HCT116 (cell line): ENCODE results near the gene KHDC4. TPM values are rescaled to one million over a fixed set of nuclear protein-coding genes. Genes with fewer than 3 reads are reported as not detected.
A peak's percentile ranks its signal among the peaks of the same experiment; 100 is the strongest.

ENCODE experiments used
- ATAC-seq: fragments of 200-7000 bp; cut with Tn5 transposase; 2 replicates; pipeline ENCODE4 v1.9.1; 2020; ENCODE audit warnings: mild to moderate bottlenecking, moderate library complexity
- BruUV-seq: library from RNA; stranded (reverse); fragments of 400-500 nt; replicated peaks from 2 replicates; lab custom pipeline; 2021; lab: Mats Ljungman, UMichigan
- CTCF ChIA-PET: fragments of 300-600 bp; sonication (Branson Sonifier 250); formaldehyde crosslinking; loops from one replicate; lab custom pipeline; 2021; ENCODE audit warnings: antibody characterized with exemption; lab: Charles Lee
- POLR2A ChIA-PET: fragments of 300-600, 350-600 bp; sonication (Branson Sonifier 250); formaldehyde crosslinking; loops from one replicate; lab custom pipeline; 2021; ENCODE audit warnings: antibody characterized with exemption; lab: Charles Lee
- RAD21 ChIA-PET, 2 experiments: fragments of 300-600 bp; sonication (Branson Sonifier 250); formaldehyde crosslinking; loops; one replicate each; lab custom pipeline; 2023; ENCODE audit warnings: low total read pairs in 2 of 2; ENCODE audit not compliant: uncharacterized antibody in 2 of 2, unreplicated experiment in 2 of 2, low non-redundant PET in 1 of 2; lab: Charles Lee
- DNase-seq: peaks from one replicate; pipeline ENCODE4 v3.0.0-alpha.2; 2010; ENCODE audit warnings: low read depth, low spot score
- H2AFZ ChIP-seq: fragments of 200-600 bp; shearing (Covaris generic), sonication (generic); 2 replicates; pipeline ENCODE4 v1.6.1; 2017; ENCODE audit warnings: low read depth, mixed run types, mixed read lengths, antibody characterized with exemption, low read length; ENCODE audit not compliant: poor library complexity, severe bottlenecking
- H3K27ac ChIP-seq: 2 replicates; pipeline ENCODE4 v1.5.1; 2012; ENCODE audit warnings: low read depth, low read length
- H3K27me3 ChIP-seq: fragments of 200-600 bp; sonication (generic); 2 replicates; pipeline ENCODE4 v1.6.1; 2016; ENCODE audit warnings: mixed run types, low read length, mixed read lengths; ENCODE audit not compliant: insufficient read depth
- H3K36me3 ChIP-seq, 2 experiments: fragments of 200-500 bp in 1 of 2; fragments of 200-600 bp in 1 of 2; sonication (Bioruptor generic) in 1 of 2; sonication (generic) in 1 of 2; 2 replicates each; pipeline versions ENCODE4 v1.5.1 to v1.6.1; 2014 to 2016; ENCODE audit warnings: low read length in 2 of 2, inconsistent platforms in 1 of 2, mixed read lengths in 1 of 2, mixed run types in 1 of 2; ENCODE audit not compliant: insufficient read depth in 2 of 2, control insufficient read depth in 1 of 2
- H3K4me1 ChIP-seq, 2 experiments: fragments of 200-600 bp in 1 of 2; sonication (generic) in 1 of 2; 2 replicates each; pipeline versions ENCODE4 v1.5.1 to v1.6.1; 2012 to 2017; ENCODE audit warnings: low read length in 2 of 2, inconsistent platforms in 1 of 2, mild to moderate bottlenecking in 1 of 2, mixed read lengths in 1 of 2, mixed run types in 1 of 2, moderate library complexity in 1 of 2; ENCODE audit not compliant: insufficient read depth in 2 of 2, control insufficient read depth in 1 of 2
- H3K4me2 ChIP-seq: fragments of 200-600 bp; sonication (generic); 2 replicates; pipeline ENCODE4 v1.6.1; 2017; ENCODE audit warnings: mixed run types, low read length, mixed read lengths
- H3K4me3 ChIP-seq, 2 experiments: fragments of 200-600 bp in 1 of 2; sonication (generic) in 1 of 2; replicated peaks in 1 of 2; 2 replicates each; pipeline ENCODE4 v1.5.1; 2011 to 2016; ENCODE audit warnings: low read length in 2 of 2, control low read depth in 1 of 2, low read depth in 1 of 2, mild to moderate bottlenecking in 1 of 2, mixed read lengths in 1 of 2, mixed run types in 1 of 2
- H3K79me2 ChIP-seq: fragments of 200-600 bp; sonication (generic); 2 replicates; pipeline ENCODE4 v1.6.1; 2017; ENCODE audit warnings: mild to moderate bottlenecking, mixed run types, low read length, moderate library complexity, mixed read lengths; ENCODE audit not compliant: insufficient read depth
- H3K9ac ChIP-seq: fragments of 200-600 bp; sonication (generic); 2 replicates; pipeline ENCODE4 v1.6.1; 2016; ENCODE audit warnings: low read length, mixed read lengths
- H3K9me2 ChIP-seq: fragments of 200-600 bp; sonication (generic), shearing (Covaris generic); 2 replicates; pipeline ENCODE4 v1.6.1; 2017; ENCODE audit warnings: mixed run types, mild to moderate bottlenecking, moderate library complexity; ENCODE audit not compliant: insufficient read depth
- H3K9me3 ChIP-seq, 2 experiments: fragments of 200-500 bp in 1 of 2; fragments of 200-600 bp in 1 of 2; sonication (Bioruptor generic) in 1 of 2; sonication (generic) in 1 of 2; 2 replicates each; pipeline ENCODE4 v1.6.1; 2014 to 2017; ENCODE audit warnings: low read length in 2 of 2, mixed read lengths in 2 of 2, inconsistent platforms in 1 of 2, low read depth in 1 of 2, mild to moderate bottlenecking in 1 of 2, mixed run types in 1 of 2, moderate library complexity in 1 of 2; ENCODE audit not compliant: control insufficient read depth in 1 of 2, insufficient read depth in 1 of 2
- H4K20me1 ChIP-seq: fragments of 200-600 bp; sonication (generic), shearing (Covaris generic); 2 replicates; pipeline ENCODE4 v1.6.1; 2017; ENCODE audit warnings: mixed run types, mild to moderate bottlenecking, moderate library complexity; ENCODE audit not compliant: insufficient read depth
- CBX3 ChIP-seq: IDR thresholded peaks from 2 replicates; pipeline ENCODE4 v1.6.1; 2012; ENCODE audit warnings: low read depth
- EGR1 ChIP-seq: IDR thresholded peaks from 2 replicates; pipeline ENCODE4 v1.6.1; 2012; ENCODE audit warnings: low read depth
- EZH2phosphoT487 ChIP-seq: fragments of 200-600 bp; IDR thresholded peaks from 2 replicates; pipeline ENCODE4 v1.6.1; 2018; ENCODE audit warnings: antibody characterized with exemption, borderline replicate concordance
- JUND ChIP-seq: IDR thresholded peaks from 2 replicates; pipeline ENCODE4 v1.6.1; 2012
- POLR2A ChIP-seq: IDR thresholded peaks from 2 replicates; pipeline ENCODE4 v1.7.0; 2011; ENCODE audit warnings: borderline replicate concordance; ENCODE audit not compliant: insufficient read depth, insufficient read length; ENCODE audit errors: extremely low read depth
- POLR2AphosphoS5 ChIP-seq: IDR thresholded peaks from 2 replicates; pipeline ENCODE4 v1.6.1; 2011; ENCODE audit warnings: mild to moderate bottlenecking, low read depth, low read length, moderate library complexity
- ZFX ChIP-seq: fragments of 450-650 bp; IDR thresholded peaks from 2 replicates; pipeline ENCODE4 v1.6.1; 2017
- intact Hi-C: fragments of 100-400 bp; cut with micrococcal nuclease; formaldehyde crosslinking; loops from 2 replicates; pipeline ENCODE4 v1.10.0; 2022
- total RNA-seq: library from RNA; stranded (reverse); gene quantifications from one replicate; pipeline ENCODE4 v1.2.1, GENCODE V29; 2021; ENCODE audit not compliant: unreplicated experiment
- TF ChIP-seq, protein P1 (sequence below): IDR thresholded peaks from 2 replicates; pipeline ENCODE4 v1.6.1; 2012
- TF ChIP-seq, protein P2 (sequence below): IDR thresholded peaks from 2 replicates; pipeline ENCODE4 v1.6.1; 2012; ENCODE audit warnings: low read depth
- TF ChIP-seq, protein P3 (sequence below): IDR thresholded peaks from 2 replicates; pipeline ENCODE4 v1.6.1; 2011; ENCODE audit warnings: mild to moderate bottlenecking, low read length, moderate library complexity; ENCODE audit not compliant: insufficient replicate concordance; ENCODE audit errors: extremely low read depth

KHDC4 gene
- total RNA-seq, 1 experiment from 2014 or later = 60.7 TPM

GRCh38 chr1:155944444-155944799 is 10.2 kb upstream of the KHDC4 start:
- ATAC-seq (no peak), DNase-seq (no peak)
- intact Hi-C loops = loop anchor here (5.0 kb wide), 1 partner anchor 108 kb away; the partner anchor contains the start of genes LAMTOR2 and UBQLN4
- ChIA-PET RAD21 (interaction anchor here in 1 of 2 experiments (0.5 kb wide), 1 partner anchor 94 kb away, joined by 4 read pairs; no protein-coding TSS in a partner anchor), CTCF (interaction anchor here (1.3 kb wide), 1 partner anchor 45 kb away, joined by 5 read pairs; no protein-coding TSS in a partner anchor), POLR2A (interaction anchor here (0.6 to 1.9 kb wide), 5 partner anchors 10 to 55 kb away, joined by 3 to 9 read pairs (median 4); partner anchors contain the start of gene KHDC4)
- H3K4me1 ChIP-seq = peaks cover 44 to 64% of the 10 kb centered on the region in 2 experiments
- H4K20me1 ChIP-seq = no peaks in the 10 kb centered on the region
- peaks cover 12 to 22% of the 10 kb centered on the region in 2 experiments; a peak in 3 of 4 replicates for H3K36me3 ChIP-seq
- H3K27ac ChIP-seq = no peak overlapping the region
- no peak overlapping the region for H2AFZ ChIP-seq
- no peak for TF ChIP-seq JUND
- TF ChIP-seq EGR1 = no peak
- TF ChIP-seq CBX3 = no peak
- no peak for TF ChIP-seq POLR2A
- no peak overlapping the region for H3K4me3 ChIP-seq
- no peak overlapping the region for H3K4me2 ChIP-seq
- no peaks in the 10 kb centered on the region for H3K79me2 ChIP-seq
- no peaks in the 10 kb centered on the region for H3K9me2 ChIP-seq
- H3K9me3 ChIP-seq = no peaks in the 10 kb centered on the region
- no TSS peak for BruUV-seq
- no peak overlapping the region for H3K9ac ChIP-seq
- no peaks in the 10 kb centered on the region for H3K27me3 ChIP-seq

DNA sequence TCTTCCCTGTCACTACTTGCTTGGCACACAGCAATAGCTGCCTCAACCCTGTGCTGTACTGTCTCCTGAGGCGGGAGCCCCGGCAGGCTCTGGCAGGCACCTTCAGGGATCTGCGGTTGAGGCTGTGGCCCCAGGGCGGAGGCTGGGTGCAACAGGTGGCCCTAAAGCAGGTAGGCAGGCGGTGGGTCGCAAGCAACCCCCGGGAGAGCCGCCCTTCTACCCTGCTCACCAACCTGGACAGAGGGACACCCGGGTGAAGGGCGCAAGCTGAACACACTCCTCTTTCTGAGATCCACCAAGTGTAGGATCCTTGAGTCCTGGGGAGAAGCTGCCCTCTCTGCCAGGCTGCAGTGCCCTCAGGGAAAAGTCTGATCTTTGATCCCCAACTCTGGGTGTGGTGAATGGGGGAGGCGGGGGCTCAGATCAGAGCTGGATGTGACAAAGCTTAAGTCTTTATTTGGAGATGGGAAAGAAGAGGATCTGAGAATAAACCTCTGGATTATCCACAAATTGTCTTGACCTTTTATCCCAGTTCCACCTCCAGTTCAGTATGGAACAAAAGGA is 8.4 kb upstream of the KHDC4 start:
- Histone ChIP-seq H3K9me3 (no peaks in the 10 kb centered on the region), H3K27me3 (no peaks in the 10 kb centered on the region), H2AFZ (no peak overlapping the region), H3K27ac (peak overlapping the region; percentile 96; the same call in 1 of the 2 replicates), H3K4me3 (no peak overlapping the region), H3K4me1 (peaks cover 54 to 81% of the 10 kb centered on the region in 2 experiments), H3K9me2 (no peaks in the 10 kb centered on the region), H4K20me1 (no peaks in the 10 kb centered on the region), H3K36me3 (peaks cover 4 to 14% of the 10 kb centered on the region in 2 experiments; a peak in 3 of 4 replicates), H3K9ac (no peak overlapping the region), H3K79me2 (no peaks in the 10 kb centered on the region), H3K4me2 (no peak overlapping the region)
- ChIA-PET POLR2A (interaction anchor here (1.1 to 1.6 kb wide), 4 partner anchors 10 to 36 kb away, joined by 3 to 6 read pairs (median 4); partner anchors contain the start of gene ARHGEF2), RAD21 (no interaction called here), CTCF (interaction anchor here (1.6 kb wide), 1 partner anchor 41 kb away, joined by 4 read pairs; no protein-coding TSS in a partner anchor)
- TF ChIP-seq POLR2AphosphoS5 (peak; percentile 3; the same call in 1 of the 2 replicates), EZH2phosphoT487 (no peak), ZFX (no peak)
- TF ChIP-seq, protein P1, sequence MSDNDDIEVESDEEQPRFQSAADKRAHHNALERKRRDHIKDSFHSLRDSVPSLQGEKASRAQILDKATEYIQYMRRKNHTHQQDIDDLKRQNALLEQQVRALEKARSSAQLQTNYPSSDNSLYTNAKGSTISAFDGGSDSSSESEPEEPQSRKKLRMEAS = no peak
- TF ChIP-seq, protein P2, sequence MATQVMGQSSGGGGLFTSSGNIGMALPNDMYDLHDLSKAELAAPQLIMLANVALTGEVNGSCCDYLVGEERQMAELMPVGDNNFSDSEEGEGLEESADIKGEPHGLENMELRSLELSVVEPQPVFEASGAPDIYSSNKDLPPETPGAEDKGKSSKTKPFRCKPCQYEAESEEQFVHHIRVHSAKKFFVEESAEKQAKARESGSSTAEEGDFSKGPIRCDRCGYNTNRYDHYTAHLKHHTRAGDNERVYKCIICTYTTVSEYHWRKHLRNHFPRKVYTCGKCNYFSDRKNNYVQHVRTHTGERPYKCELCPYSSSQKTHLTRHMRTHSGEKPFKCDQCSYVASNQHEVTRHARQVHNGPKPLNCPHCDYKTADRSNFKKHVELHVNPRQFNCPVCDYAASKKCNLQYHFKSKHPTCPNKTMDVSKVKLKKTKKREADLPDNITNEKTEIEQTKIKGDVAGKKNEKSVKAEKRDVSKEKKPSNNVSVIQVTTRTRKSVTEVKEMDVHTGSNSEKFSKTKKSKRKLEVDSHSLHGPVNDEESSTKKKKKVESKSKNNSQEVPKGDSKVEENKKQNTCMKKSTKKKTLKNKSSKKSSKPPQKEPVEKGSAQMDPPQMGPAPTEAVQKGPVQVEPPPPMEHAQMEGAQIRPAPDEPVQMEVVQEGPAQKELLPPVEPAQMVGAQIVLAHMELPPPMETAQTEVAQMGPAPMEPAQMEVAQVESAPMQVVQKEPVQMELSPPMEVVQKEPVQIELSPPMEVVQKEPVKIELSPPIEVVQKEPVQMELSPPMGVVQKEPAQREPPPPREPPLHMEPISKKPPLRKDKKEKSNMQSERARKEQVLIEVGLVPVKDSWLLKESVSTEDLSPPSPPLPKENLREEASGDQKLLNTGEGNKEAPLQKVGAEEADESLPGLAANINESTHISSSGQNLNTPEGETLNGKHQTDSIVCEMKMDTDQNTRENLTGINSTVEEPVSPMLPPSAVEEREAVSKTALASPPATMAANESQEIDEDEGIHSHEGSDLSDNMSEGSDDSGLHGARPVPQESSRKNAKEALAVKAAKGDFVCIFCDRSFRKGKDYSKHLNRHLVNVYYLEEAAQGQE = no peak
- TF ChIP-seq, protein P3, sequence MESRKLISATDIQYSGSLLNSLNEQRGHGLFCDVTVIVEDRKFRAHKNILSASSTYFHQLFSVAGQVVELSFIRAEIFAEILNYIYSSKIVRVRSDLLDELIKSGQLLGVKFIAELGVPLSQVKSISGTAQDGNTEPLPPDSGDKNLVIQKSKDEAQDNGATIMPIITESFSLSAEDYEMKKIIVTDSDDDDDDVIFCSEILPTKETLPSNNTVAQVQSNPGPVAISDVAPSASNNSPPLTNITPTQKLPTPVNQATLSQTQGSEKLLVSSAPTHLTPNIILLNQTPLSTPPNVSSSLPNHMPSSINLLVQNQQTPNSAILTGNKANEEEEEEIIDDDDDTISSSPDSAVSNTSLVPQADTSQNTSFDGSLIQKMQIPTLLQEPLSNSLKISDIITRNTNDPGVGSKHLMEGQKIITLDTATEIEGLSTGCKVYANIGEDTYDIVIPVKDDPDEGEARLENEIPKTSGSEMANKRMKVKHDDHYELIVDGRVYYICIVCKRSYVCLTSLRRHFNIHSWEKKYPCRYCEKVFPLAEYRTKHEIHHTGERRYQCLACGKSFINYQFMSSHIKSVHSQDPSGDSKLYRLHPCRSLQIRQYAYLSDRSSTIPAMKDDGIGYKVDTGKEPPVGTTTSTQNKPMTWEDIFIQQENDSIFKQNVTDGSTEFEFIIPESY = no peak
- intact Hi-C loops = loop anchor here (5.0 kb wide), 1 partner anchor 110 kb away; the partner anchor contains the start of genes LAMTOR2 and UBQLN4
- no TSS peak for BruUV-seq
- ATAC-seq (no peak), DNase-seq (no peak)
